HL-60/S4 (cell line): Measurements from ENCODE around the gene SBK2.
"Not testable (repeated sequence)": the region's sequence is repeated elsewhere in the genome, so short reads cannot be mapped to it uniquely, and the experiment has no call there.

ENCODE experiments used
- in situ Hi-C: fragments of 300-500 bp; cut with MboI; formaldehyde crosslinking; loops from 2 replicates; pipeline ENCODE4 v1.14.3; 2022; ENCODE audit warnings: low sequenced_read_pairs

The SBK2 gene, protein sequence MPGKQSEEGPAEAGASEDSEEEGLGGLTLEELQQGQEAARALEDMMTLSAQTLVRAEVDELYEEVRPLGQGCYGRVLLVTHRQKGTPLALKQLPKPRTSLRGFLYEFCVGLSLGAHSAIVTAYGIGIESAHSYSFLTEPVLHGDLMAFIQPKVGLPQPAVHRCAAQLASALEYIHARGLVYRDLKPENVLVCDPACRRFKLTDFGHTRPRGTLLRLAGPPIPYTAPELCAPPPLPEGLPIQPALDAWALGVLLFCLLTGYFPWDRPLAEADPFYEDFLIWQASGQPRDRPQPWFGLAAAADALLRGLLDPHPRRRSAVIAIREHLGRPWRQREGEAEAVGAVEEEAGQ

DNA sequence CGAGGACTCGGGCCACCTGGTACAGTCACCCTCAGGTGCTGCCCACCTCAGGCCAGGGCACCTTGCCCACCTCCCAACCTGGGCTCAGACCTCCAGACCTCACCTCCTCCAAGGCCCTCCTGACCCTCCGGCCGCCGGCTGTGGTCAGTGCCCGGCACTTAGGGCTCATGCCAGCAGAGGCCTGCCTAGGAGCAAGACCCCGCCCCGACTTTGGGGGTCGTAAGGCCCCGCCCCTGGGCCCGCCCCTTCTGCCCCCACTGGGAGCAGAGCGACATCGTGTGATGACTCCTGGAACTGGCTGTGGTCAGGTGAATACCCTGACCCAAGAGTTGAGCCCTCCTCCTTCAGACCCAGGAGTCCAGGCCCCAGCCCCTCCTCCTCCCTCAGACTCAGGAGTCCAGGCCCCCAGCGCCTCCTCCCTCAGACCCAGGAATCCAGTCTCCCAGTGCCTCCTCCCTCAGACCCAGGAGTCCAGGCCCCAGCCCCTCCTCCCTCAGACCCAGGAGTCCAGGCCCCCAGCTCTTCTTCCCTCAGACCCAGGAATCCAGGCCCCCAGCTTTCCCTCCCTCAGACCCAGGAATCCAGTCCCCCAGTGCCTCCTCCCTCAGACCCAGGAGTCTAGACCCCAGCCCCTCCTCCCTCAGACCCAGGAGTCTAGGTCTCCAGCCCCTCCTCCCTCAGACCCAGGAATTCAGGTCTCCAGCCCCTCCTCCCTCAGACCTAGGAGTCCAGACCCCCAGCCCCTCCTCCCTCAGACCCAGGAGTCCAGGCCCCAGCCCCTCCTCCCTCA is at the start of gene SBK2:
TSS of gene SBK2 (minus strand) at position 183 of the 790 bp plus-strand sequence. CDS start 839 bp downstream, outside the sequence.
- in situ Hi-C loops, result no loop called here

DNA sequence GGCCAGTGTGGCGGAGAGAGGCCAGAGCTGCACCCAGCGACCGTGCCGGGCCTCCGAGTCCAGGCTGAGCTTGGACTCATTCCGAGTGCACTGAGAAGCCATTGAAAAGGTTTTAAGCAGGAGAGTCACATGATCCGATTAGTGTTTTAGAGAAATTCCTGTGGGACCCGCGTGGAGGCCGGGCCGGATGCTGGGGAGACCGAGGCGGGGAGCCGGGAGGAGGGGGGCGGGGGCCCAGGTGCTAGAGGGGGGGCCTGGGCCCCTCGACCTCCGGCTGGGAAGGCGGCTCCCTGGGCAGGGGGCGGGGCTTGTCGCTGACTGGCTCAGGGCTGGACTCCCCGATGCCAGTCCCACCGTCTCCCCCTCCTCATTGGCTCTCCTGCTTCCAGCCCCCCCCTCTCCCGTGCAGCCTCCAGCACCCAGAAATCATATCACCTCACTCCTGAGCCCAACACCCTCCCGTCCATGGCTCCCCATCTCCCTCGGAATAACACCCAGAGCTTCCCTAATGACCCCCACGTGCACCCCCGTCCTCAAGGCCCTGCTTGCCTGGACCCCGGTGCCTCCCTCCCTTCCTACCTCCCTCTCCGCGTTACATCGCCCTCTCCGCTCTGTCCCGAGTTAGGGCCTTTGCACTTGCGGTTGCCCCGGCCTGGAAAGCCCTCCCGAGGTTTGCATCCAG is 48.9 kb upstream of the SBK2 start:
- in situ Hi-C loops, result no loop called here

- in situ Hi-C loops, result no loop called here
Observed at GRCh38 chr19:55584871-55585270, 47.9 kb upstream of the SBK2 start.

GRCh38 chr19:55583897-55584296 is 47.0 kb upstream of the SBK2 start:
- in situ Hi-C loops, result not testable (repeated sequence)

DNA sequence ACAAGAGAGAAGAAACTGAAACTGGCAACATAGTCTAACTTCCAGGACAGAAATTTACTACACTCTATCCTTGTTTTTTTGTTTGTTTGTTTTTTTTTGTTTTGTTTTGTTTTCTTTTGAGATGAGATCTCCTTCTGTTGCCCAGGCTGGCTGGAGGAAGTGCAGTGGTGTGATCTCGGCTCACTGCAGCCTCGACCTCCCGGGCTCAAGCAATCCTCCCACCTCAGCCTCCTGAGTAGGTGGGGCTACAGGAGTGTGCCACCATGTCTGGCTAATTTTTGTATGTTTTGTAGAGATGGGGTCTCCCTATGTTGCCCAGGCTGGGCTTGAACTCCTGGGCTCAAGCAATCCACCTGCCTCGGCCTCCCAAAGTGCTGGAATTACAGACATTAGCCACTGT is 45.4 kb upstream of the SBK2 start:
- in situ Hi-C loops, result not testable (repeated sequence)

GRCh38 chr19:55581823-55582223 is 44.9 kb upstream of the SBK2 start:
- in situ Hi-C loops, result no loop called here

GRCh38 chr19:55581145-55581822 is 44.4 kb upstream of the SBK2 start:
- in situ Hi-C loops, result no loop called here

GRCh38 chr19:55580628-55581144 is 43.8 kb upstream of the SBK2 start, which contains the start of gene ZNF579:
TSS of gene ZNF579 (minus strand) at chr19:55580848. CDS start at chr19:55579639, 1,209 bp downstream.
- in situ Hi-C loops, result no loop called here

- in situ Hi-C loops, result no loop called here
Observed at GRCh38 chr19:55579766-55580621, 43.1 kb upstream of the SBK2 start.

- in situ Hi-C loops, result no loop called here
Observed at GRCh38 chr19:55578761-55579747, 42.1 kb upstream of the SBK2 start.

DNA sequence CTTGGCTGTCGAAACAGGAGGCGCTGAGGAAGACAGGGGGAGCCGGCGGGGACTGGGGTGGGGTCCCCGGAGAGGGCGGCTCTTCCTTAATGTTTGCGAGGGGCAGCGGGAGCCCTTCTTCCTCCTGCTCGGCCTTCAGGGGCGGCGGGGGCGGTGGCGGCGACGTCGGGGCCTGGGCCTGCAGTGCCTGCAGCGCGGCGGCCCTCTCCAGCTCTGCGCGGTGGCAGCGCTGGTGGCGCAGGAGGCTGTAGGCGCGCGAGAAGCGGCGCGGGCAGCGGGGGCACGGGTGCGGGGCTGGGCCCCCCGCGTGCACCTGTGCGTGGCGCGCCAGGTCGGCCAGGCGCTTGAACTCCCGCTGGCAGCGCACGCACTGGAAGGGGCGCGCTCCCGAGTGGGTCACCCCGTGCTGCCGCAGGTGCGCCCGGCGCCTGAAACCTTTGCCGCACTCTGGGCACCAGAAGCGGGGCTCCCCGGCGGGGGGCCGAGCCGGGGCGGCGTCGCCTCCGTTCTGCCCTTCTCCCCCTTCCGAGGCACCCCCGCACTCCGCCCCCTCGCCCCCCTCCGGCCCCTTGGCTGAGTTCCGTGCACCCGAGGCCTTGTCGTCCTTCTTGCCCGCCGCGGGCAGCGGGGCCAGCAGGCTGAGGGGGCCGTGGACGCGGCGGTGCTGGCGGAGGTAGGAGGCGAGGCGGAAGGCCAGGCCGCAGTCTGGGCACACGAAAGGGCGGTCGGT is 41.3 kb upstream of the SBK2 start:
- in situ Hi-C loops, result no loop called here

GRCh38 chr19:55576746-55577145 is 39.8 kb upstream of the SBK2 start:
- in situ Hi-C loops, result no loop called here

DNA sequence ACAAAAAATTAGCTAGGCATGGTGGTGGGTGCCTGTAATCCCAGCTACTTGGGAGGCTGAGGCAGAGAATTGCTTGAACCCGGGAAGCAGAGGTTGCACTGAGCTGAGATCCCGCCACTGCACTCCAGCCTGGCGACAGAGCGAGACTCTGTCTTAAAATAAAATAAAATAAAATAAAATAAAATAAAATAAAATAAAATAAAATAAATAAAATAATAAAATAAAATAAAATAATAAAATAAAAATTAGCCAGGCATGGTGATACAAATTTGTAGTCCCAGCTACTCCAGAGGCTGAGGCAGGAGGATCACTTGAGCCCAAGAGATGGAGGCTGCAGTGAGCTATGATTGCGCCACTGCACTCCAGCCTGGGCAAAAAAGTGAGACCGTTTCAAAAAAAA is 37.0 kb upstream of the SBK2 start:
- in situ Hi-C loops, result not testable (repeated sequence)

DNA sequence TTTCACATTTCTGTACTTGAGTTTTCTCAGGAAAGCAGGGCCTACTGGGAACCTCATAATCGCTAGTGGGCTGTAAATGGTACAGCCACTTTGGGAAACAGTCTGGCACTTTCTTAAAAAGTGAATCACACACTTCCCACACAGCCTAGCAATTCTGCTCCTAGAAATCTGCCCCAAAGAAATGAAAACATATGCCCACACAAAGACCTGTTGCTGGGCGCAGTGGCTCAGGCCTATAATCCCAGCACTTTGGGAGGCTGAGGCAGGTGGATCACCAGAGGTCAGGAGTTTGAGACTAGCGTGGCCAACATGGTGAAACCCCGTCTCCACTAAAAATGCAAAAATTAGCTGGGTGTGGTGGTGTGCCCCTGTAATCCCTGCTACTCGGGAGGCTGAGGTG is 32.5 kb upstream of the SBK2 start:
- in situ Hi-C loops, result not testable (repeated sequence)

- in situ Hi-C loops, result no loop called here
Observed at GRCh38 chr19:55567708-55568328, 30.9 kb upstream of the SBK2 start.

GRCh38 chr19:55566823-55567222 is 29.9 kb upstream of the SBK2 start:
- in situ Hi-C loops, result no loop called here

DNA sequence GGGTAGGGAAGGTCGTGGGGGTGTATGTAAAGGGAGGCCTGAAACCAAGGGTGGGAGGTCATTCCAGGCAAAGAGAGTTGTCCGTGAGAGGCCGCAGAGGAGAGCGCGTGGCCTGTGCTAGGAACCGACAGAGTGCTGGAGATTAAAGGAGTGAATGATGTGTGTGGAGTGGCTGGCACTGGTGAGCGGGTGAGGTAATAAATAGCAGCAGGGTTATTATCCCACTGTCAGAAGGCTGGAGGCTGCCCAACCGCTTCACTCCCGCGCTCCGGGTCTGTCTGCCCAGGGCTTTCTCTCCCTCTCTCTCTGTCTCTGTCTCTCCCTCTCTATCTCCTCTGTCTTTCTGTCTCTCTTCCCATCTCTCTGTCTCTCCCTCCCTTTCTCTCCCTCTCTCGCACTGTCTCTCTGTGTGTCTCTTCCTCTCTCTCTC is 26.3 kb upstream of the SBK2 start:
- in situ Hi-C loops, result no loop called here
